Measurements from ENCODE around the gene THRB.

Gene THRB

DNA sequence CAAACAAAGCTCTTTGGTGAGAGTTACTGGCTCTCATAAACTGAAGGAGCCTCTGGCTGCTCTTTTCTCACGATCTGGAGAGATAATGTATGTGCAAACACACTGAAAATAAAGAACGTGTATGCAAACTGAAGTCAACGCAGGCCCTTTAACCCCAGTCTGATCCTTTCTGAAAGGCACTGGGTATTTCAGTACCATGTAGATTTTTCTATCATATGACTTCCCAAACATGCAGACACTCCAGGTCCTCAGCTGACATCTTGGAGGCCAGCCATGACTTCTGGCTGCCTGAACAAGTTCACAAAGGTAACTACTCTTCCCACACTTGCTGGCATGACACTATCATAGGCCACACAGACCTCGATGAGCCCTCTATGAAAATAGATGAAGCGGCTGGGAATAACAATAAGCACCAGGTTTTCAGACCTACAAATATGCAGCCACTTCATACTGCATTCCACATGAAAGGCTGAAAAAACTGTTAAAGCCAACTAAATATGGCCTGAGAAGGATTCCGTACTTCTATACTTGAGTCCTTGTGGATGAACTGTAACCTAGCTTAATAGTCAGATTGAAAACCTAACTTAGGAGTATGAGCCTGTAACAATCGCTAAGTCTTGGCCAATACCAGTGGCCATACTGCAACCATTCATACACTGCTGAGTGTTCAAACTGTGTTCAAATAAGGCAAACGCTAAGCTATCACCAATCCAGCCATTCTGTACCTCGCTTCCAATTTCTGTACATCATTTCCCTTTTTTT is 121.3 kb downstream of the THRB start:
- DNase-seq: no peak

DNA sequence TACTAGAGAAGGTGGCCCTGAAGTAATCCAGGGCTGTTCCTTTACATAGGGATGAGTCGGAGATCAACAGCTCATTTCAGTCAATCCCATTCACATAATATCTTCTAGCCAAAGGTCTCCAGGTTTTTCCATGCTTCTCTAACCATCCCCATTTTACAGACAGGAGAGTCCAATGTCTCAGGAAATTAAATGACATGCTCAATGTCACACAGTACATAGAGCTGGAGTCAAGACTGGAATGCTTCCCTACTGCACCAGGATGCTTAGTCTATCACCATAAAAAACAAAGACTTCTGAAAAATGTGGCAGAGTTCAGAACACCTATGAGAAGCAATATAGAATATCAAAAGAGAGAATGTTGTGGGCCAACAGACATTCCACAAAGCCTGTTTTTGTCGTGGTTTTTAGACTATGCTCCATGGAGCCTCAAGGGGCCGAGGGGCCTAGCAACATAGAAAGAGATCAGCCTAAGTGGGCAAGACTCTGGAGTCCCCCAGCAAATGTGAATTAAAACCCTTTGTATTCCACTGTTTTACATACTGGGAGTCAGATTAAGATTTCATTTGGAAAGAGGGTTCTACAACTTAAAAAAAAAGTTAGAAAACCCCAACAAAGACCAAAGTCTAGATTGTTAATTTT is 122.0 kb downstream of the THRB start:
- no peak for DNase-seq

DNA sequence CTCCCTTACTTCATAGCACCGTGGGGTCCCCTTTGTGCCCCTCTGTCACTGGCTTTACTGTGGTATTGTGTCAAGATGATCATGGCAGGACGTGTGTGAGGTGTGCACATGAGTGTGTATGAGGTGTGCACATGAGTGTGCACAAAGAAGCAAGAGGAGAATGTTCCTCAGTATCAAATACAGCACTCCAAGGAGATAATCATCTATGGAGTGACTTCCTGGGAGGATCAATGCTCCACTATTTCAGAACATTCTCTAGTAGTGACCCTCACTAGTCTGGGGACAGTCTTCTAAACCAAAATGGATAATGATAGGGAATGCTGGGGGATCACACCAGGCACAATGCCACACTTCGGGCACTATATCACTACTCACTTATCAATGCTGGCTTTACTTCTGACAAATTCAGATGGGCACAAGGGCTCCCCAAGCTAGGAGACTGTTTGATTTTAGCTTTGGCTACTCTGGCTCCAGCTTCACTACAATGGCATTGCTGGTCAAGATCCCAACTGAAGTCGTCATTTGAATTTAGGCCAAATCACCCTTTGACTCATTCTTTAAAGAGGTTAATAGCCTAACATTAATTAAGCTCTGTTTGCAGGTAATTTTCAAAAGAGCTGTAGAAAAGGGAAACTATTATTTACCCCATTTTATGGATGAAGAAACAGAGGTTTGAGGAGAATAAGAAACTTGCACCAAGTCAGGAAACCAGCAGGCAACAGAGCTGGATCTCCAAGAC is 124.1 kb downstream of the THRB start:
- no peak for DNase-seq

DNA sequence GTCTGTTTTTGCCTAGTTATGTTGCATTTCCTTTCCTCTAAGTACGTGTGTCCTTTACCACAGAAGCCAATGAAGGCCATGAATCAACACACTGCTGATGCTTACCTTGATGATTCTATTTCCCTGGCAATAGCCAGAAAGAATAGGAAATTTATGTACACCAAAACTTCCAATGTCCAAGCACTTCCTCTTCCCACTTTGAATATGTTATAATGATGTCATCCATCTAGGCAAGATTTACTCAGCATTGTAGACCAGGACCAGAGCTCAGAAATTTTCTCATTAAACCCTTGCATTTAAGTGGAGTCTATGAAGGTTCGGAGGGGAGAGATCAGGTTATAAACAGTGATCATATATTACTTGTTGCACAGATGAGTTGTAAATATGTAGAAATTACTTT is 126.0 kb downstream of the THRB start:
- DNase-seq: no peak

DNA sequence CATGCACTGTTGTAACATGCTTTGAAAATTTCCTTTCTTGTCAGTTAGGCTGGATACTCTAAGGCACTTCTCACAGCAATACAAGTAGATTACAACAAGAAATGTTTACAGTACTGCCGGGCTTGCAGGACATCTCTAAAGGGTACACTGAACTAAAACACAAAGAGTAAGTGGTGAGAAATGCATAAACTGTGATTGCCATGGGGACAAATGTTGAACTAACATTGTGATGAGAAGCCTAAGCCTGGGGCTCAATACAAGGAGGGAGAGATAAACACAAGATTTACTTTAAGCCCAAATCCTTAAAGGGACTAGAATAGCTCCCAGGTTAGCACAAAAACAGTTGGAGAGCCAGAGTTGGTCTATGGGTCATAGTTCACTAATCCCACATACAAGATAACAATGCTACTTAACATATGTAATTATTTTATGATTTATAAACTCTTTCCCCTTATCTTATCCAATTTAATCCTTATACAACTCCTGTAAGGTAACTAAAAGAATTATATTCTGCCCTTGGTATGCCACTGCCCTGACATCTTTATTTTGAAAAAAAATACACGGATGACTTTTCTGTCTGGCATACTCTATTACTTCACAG is 126.9 kb downstream of the THRB start:
- DNase-seq: no peak

DNA sequence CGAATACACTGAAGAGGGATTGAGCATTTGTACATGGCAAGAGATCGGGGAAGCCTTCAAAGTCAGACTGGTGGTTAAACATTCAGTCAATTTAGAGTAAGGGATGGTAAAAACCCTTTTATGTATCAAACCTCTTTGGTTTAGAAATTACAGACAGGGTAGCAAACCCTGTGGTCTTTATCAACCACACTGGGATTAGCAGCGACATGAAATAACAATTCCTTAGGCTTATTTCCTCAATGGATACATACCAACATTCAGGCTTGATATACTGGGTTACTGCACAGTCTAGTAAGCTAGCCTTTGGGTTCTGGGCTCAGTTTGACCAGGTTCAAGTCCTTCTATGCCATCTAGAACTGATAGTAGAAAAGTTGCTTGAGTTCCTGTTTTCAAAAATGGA is 127.4 kb downstream of the THRB start:
- DNase-seq: no peak

DNA sequence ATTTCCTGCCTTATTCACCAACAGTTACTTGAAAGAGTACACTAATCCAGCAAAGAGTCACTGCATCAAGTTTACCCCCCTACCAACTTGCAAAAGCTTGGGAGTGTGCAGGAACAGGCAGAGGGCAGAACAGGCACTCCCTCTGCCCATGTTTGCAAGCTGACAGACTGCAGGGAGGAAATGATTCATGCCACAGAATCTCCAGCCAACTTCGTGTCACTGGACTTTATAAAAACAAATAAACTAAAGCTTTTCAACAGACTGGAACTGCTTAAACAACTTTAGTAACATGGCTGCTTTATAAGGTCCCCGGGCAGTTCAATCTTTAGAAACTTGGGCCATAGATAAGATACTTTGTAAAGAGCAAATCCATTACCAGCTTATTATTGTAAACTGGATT is 129.5 kb downstream of the THRB start:
- DNase-seq: no peak

DNA sequence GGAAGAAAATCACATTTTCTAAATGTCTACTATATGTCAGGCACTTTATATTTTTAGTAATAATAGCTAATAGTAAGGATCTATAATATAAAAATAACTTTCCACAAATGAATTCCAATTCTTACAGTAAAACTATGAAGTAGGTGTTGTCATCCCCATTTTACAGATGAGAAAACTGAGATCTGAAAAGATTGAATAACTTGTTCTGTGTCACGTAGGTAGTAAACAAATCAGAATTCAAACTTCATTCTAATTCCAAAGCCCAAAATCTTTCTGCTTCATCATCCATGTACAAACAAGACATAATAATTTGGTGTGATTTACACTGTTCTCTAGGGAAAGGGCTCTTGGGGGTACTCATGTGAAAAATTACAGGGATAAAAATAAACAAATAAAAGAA is 130.3 kb downstream of the THRB start:
- DNase-seq: no peak

DNA sequence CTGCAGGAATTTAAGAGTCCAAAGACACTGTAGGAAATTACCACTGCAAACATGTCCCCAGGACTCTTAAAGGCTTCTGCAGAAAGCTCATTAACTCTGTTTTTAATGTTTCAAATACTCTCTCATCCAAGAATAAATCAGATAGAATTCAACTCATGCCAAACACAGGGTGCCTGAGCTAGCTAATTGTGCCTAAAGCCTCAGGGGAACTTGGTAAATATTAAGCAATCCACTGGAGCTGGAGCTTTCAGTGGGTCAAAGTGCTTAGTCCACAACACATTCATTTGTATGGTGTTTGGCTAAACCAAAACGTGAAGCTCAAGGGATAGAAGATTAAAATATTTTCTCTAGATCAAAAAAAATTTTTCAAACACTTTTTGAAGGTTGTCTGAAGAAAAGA is 131.4 kb downstream of the THRB start:
- DNase-seq: no peak

DNA sequence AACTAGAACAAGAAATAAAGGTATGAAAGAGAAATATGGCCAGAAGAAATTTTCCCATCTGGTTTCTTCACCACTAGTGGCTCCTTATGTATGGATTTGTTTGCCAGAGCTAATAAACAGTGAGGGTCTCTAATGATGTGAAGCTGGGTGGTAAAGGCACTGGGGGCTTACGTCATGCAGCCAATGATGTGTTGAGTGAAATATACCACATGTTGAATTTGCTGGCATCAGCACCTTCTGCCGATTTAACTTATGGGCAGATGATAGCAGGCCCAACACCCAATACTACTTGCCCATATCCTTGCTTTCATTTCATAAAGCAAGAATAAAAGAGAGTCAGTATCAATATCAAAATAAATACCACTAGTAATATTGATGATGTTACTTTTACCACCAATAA is 133.0 kb downstream of the THRB start:
- no peak for DNase-seq

DNA sequence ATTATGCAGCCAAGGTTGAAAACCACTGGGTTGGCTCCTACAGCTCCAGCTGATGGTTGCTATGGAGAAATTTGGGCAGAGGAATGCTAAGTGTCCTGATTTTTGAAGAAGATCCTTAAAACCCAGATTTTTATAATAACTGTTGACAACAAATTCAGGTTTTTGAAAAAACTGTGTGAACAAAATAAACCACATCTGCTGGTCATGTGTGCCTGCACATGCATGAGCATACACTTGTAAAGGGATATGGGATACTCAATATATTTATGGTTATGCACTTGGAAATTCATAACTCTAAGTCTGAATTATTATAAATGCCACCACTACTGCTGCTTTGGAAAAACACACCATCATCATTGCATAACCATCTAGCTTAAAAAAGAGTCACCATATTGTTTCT is 133.7 kb downstream of the THRB start:
- no peak for DNase-seq

DNA sequence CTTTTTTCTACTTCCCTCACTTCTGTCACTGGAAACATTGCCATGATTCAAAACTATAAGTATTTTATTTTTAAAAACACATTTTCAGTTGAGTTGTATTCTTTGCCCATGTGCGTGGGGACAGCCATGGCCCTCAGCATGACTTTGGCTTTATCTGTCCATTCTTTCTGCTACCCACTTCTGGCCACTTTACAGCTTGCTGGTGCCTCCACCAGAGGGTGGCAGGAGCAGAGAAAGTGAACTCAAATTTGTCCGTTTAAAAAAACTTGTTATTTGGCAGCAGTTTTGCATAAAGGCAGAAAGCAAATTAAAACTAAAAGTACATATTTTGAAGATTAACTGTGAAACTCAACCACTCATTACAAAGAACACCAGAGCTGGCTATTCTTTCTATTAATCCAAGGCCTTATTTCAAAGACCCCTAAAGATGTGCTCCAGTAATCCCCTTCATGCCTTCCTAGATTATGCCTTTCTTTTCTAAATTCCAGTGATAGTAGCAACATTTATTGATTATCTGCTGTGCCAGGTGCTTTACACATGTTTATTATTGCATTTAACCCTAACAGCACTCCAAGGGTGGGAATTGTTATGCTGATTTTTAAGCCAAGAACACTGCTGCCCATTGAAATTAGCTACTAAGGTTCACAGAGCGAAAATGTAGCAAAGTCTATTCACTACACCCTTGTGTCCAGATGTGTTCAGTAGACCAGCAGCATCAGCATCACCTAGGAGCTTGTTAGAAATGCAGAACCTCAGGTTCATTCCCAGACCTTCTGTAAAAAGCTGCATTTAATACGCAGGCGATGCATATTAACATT is 134.8 kb downstream of the THRB start:
- no peak for DNase-seq

DNA sequence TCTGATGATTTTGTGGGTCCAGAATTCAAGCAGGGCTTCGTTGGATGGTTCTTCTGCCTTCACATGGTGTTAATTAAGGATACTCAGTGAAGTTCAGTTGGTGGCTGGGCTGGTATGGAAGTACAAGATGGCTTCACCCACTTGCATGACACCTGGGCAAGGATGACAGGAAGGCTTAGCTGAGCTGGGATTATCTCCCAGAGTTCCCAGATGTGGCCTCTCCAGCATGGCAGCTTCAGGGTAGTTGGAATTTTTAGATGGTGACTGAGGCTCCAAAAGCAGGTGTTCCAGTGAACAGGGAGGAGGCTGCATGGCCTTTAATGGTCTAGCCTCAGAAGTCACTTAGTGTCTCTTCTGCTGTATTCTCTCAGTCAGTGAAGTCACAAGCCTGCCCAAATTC is 135.5 kb downstream of the THRB start:
- DNase-seq: no peak

DNA sequence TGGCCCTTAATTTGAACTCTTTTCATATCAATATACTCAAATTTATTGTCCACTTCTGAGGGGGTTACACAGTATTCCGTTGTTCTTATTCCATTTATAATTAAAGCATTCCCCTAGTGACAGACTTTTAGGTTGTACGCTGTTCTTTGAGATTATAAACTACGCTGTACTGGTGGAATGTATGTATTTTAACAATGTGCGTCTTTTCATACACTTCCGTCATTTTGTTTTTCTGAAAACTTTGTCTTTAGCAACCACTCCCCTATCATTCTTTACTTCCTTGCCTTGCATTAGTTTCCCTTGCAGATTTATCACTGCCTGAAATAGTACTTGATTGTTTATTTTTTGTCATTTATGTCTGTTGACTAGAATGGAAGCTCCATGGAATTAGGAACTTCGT is 137.0 kb downstream of the THRB start:
- no peak for DNase-seq

DNA sequence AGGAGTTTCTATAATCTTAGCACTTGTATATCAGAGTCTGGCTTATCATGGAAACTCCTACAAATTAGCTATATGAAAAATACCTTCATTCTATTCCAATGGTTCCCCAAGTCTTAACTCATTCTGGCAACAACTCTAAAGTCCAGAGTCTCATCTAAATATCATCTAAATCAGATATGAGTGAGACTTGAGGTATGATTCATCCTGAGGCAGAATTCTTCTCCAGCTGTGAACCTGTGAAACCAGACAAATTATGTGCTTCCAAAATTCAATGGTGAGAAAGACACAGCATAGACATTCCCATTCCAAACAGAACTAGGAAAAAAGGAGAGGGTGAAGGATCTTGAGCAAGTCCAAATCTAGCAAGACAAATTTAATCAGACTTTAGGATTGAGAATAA is 138.8 kb downstream of the THRB start:
- no peak for DNase-seq

DNA sequence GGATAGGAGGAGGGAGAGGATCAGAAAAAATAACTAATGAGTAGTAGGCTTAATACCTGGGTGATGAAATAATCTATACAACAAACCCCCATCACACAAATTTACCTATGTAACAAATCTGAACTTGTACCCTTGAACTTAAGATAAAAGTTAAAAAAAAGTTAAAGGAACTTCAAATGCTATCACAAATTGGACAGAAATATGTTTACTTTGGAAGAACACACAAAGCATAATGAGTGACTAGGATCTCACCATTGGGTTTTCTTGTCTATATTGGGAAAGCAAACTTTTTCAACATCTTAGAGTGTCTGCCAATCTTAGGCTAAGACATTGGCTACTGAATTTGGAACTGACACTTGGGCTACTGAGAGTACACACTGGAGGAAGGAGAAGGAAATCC is 140.4 kb downstream of the THRB start:
- no peak for DNase-seq

DNA sequence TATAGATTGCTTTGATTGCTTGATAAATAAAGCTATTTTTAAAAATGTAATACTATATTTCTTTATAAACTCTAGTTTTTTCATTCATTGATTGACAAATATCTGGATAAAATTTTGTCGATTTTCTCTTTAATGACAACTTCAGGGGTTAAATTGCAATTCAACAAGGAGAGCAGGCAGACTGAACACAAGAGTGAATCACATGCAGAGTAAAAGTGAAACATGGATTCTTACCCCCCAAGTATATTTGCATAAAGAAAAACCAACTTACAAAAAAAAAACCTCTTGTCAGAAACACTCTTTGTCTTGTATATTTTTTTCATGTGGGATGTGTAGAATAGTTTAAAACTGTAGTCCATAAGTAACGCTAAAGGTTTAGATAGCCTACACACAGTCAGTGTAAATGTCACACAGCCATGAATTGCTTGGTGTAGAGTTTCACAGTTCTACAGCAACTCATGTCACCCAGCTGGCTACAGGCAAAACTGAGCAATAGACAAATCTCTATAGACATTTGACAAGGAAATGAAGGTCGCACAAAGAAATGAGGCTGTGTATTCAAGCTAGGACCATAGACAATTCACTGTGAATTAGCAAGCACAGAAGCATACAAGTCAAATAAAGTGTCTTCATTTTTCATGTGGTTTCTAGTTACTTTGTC is 141.6 kb downstream of the THRB start:
- DNase-seq: no peak

DNA sequence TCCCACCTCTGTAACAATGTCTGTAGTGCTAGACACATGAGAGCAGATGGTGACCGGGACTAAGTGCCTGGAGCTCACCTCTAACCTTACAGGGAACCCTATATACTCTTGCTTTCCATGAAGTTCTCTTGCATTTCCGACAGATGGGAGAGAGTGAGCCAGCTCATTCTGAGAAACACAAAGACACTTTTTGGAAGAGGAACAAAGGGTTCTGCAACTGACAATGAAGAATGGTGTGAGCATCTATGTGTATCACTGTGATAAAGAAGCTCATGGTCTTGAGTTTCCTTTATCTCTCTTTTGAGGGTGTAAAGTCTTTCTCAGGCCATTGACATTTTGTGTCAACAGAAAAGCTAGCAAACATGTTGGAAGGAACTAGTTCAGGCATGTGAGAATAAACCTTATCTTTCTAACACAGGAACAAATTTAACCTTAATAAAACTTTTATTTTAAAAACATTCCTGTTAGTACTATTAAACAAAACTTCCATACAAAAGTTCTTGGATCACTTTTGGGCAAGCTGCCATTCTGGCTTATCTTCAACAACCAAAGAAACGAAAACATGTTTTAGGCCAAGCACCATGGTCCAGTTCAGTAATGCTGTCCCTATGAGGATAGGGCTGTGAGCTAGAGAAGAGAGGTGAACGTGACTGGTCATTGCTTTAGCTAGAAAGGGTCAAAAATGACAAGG is 142.7 kb downstream of the THRB start:
- DNase-seq: no peak

DNA sequence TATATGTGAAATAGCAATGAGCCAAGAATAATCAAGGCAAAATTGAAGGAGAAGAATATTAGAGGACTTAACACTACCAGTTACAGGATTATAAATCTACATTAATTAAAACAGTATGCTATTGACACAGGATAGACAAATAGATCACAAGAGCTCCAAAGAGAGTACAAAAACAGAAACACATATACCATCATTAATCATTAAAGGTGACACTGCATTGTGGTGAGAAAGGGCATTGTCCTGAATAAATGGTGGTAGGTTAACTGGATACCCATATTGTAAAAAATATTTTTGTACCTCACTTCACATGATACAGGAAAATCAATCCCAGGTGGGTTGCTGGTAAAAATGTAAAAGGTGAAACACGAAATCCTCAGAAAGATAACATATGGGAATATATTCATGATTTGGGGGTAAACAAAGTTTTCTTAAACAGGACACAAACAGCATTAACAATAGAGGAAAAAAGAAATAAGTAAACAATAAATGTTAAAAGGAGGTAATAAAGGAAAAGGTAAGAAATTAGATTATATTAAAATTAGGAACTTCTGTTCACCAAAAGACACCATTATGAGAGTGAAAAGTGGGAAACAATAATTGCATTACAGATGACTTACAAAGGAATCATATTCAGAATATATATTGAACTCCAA is 145.2 kb downstream of the THRB start:
- no peak for DNase-seq

DNA sequence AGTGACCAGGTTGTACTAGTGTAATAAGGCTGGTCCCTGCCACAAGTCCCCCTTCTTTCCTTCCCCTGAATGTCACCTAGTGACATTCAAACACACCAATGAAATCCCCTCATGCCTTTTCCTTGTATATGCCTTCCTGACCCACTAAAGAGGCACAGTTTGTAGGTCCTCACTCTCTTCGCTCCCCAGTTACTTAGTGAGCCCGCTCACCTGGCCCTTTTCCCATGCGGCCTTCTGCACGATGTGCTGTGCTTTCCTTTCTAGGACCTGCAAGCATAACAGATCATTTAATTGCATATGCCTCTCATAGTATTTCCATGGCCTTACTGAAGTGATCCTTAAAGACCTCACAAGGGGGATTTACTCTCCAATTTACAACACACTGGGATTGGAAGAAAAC is 146.3 kb downstream of the THRB start:
- DNase-seq: no peak

Measured in T-helper 2 cell (primary cell).